ENCODE measurements around the gene FRY.

DNA sequence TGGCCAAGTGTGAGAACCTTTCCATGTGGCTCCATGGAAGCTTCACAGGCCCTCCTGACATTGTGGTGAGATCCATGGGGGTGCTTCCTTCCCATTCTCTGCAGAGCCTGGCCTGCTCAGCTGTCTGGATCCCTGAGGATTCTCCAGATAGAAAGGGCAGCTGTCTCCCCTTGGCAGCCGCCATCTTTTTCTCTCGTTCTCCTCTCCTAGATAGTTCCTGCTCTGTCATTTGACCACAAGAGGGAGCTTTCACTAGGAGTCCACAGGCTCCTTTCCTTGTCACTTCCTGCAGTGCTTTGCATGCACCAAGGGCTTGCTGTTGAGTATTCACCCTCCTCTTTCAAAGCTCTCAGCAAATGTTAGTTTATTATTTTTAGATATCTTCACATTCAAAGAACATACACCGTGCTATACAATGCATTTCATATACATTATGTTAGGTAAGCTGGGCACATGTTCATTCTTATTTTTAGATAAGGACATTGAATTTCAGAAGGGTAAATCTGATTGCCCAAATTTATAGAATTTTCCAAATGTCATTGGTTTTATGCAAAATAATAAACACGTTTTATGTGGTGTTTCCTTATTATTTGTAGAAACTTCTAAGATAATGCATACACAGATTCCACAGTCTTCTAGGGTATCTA, 133.2 kb downstream of the FRY start:
- TF ChIP-seq BACH2 (CRISPR knock-in tag; IDR thresholded peaks at IDR 0.05; ENCODE audit: borderline replicate concordance) (no peak), OSR1 (CRISPR knock-in tag; IDR thresholded peaks at IDR 0.05) (no peak), ZFP30 (CRISPR knock-in tag; IDR thresholded peaks at IDR 0.05) (no peak), ARNTL (CRISPR knock-in tag; IDR thresholded peaks at IDR 0.05; ENCODE audit: borderline replicate concordance, low read depth) (no peak), PATZ1 (CRISPR knock-in tag; IDR thresholded peaks at IDR 0.05; ENCODE audit: borderline replicate concordance) (no peak), ZFP3 (CRISPR knock-in tag; IDR thresholded peaks at IDR 0.05) (no peak), CSDC2 (CRISPR knock-in tag; IDR thresholded peaks at IDR 0.05) (no peak), RARB (CRISPR knock-in tag; IDR thresholded peaks at IDR 0.05) (no peak), ZC3H10 (CRISPR knock-in tag; IDR thresholded peaks at IDR 0.05) (no peak), ZNF8 (CRISPR knock-in tag; IDR thresholded peaks at IDR 0.05) (no peak)

Measured in SK-N-SH treated with all-trans-retinoic acid at 6 μM for 48 hours (cell line).